SK-N-SH (cell line): ENCODE results near the gene USH1C. TPM values are rescaled to one million over a fixed set of nuclear protein-coding genes. Genes with fewer than 3 reads are reported as not detected.

Experiments
- CTCF ChIA-PET: fragments of 300-600, 350-600 bp; formaldehyde crosslinking; extraction: SDS; loops from one replicate; lab custom pipeline; 2021; lab: Yijun Ruan, JAX
- POLR2A ChIA-PET: fragments of 350-600 bp; sonication (Branson Sonifier 250); formaldehyde crosslinking; extraction: SDS; loops from one replicate; lab custom pipeline; 2020; ENCODE audit warnings: antibody characterized with exemption, inconsistent platforms; lab: Yijun Ruan, JAX
- DNase-seq: peaks from one replicate; pipeline ENCODE4 v3.0.0; 2012
- H2AFZ ChIP-seq: fragments of 200-600 bp; sonication (generic); 2 replicates; pipeline ENCODE4 v1.8.1; 2016; ENCODE audit warnings: antibody characterized with exemption, mild to moderate bottlenecking, low read depth
- H3F3A ChIP-seq: fragments of 200-600 bp; sonication (generic); replicated peaks from 2 replicates; pipeline ENCODE3; 2016; ENCODE audit warnings: antibody characterized with exemption, mild to moderate bottlenecking; ENCODE audit not compliant: insufficient read depth
- H3K27ac ChIP-seq, 2 experiments: fragments of 200-500 bp in 1 of 2; fragments of 200-600 bp in 1 of 2; sonication (Bioruptor generic) in 1 of 2; sonication (generic), shearing (Covaris generic) in 1 of 2; 2 replicates each; pipeline versions ENCODE4 v1.5.1 to v1.6.1; 2014 to 2016; ENCODE audit warnings: low read depth in 2 of 2, inconsistent platforms in 1 of 2, low read length in 1 of 2, mild to moderate bottlenecking in 1 of 2, mixed read lengths in 1 of 2
- H3K27me3 ChIP-seq: fragments of 200-600 bp; sonication (generic), shearing (Covaris generic); 2 replicates; pipeline ENCODE4 v1.6.1; 2016; ENCODE audit warnings: mixed run types; ENCODE audit not compliant: insufficient read depth
- H3K36me3 ChIP-seq, 2 experiments: fragments of 200-500 bp in 1 of 2; fragments of 200-600 bp in 1 of 2; sonication (Bioruptor generic) in 1 of 2; sonication (generic) in 1 of 2; replicated peaks in 1 of 2; 2 replicates each; pipeline versions ENCODE3 to v1.5.1; 2014 to 2016; ENCODE audit warnings: low read length in 1 of 2, mild to moderate bottlenecking in 1 of 2; ENCODE audit not compliant: insufficient read depth in 2 of 2, control insufficient read depth in 1 of 2
- H3K4me1 ChIP-seq, 2 experiments: fragments of 200-500 bp in 1 of 2; fragments of 200-600 bp in 1 of 2; sonication (Bioruptor generic) in 1 of 2; sonication (generic), shearing (Covaris generic) in 1 of 2; 2 replicates each; pipeline versions ENCODE4 v1.5.1 to v1.6.1; 2014 to 2016; ENCODE audit warnings: low read depth in 1 of 2, low read length in 1 of 2, mixed run types in 1 of 2; ENCODE audit not compliant: insufficient read depth in 2 of 2, control insufficient read depth in 1 of 2
- H3K4me2 ChIP-seq: fragments of 200-600 bp; sonication (generic), shearing (Covaris generic); 2 replicates; pipeline ENCODE4 v1.6.1; 2017; ENCODE audit warnings: mixed run types
- H3K4me3 ChIP-seq, 2 experiments: fragments of 200-500 bp in 1 of 2; fragments of 200-600 bp in 1 of 2; sonication (Bioruptor generic) in 1 of 2; sonication (generic), shearing (Covaris generic) in 1 of 2; 2 replicates each; pipeline versions ENCODE4 v1.5.1 to v1.8.1; 2014 to 2016; ENCODE audit warnings: low read depth in 2 of 2, inconsistent platforms in 1 of 2, low read length in 1 of 2, mild to moderate bottlenecking in 1 of 2, mixed read lengths in 1 of 2, moderate library complexity in 1 of 2
- H3K79me2 ChIP-seq: fragments of 200-600 bp; sonication (generic); 2 replicates; pipeline ENCODE4 v1.8.1; 2017; ENCODE audit warnings: mild to moderate bottlenecking; ENCODE audit not compliant: insufficient read depth
- H3K9ac ChIP-seq: fragments of 200-600 bp; sonication (generic); 2 replicates; pipeline ENCODE4 v1.6.1; 2017; ENCODE audit warnings: mixed run types
- H3K9me2 ChIP-seq: fragments of 200-600 bp; sonication (generic); 2 replicates; pipeline ENCODE4 v1.6.1; 2017; ENCODE audit warnings: mixed run types
- H3K9me3 ChIP-seq: fragments of 200-600 bp; sonication (generic); 2 replicates; pipeline ENCODE4 v1.6.1; 2017; ENCODE audit warnings: mixed run types, mild to moderate bottlenecking, moderate library complexity
- H4K20me1 ChIP-seq: fragments of 200-600 bp; sonication (generic); 2 replicates; pipeline ENCODE4 v1.6.1; 2017; ENCODE audit warnings: mild to moderate bottlenecking, mixed run types; ENCODE audit not compliant: insufficient read depth
- CHD2 ChIP-seq: fragments of 150-350 bp; IDR thresholded peaks from 2 replicates; pipeline ENCODE4 v1.6.1; 2018; ENCODE audit warnings: low read length; ENCODE audit not compliant: partially characterized antibody
- EP300 ChIP-seq, 2 experiments: IDR thresholded peaks; 2 replicates each; pipeline versions ENCODE4 v1.4.0 to v1.6.1; 2012; ENCODE audit warnings: borderline replicate concordance in 1 of 2, low read depth in 1 of 2, low read length in 1 of 2
- FOSL2 ChIP-seq: IDR thresholded peaks from 2 replicates; pipeline ENCODE4 v1.4.0; 2012; ENCODE audit warnings: low read depth, mild to moderate bottlenecking, moderate library complexity, borderline replicate concordance
- FOXJ3 ChIP-seq: sonication (generic); formaldehyde crosslinking; IDR thresholded peaks from 2 replicates; pipeline ENCODE4 v1.5.1; 2020; ENCODE audit warnings: mild to moderate bottlenecking, missing genetic modification reagents
- GATA2 ChIP-seq: sonication (generic); formaldehyde crosslinking; IDR thresholded peaks from 2 replicates; pipeline ENCODE4 v1.5.0; 2020; ENCODE audit warnings: mild to moderate bottlenecking, missing genetic modification reagents
- IRF3 ChIP-seq: fragments of 150-350 bp; IDR thresholded peaks from 2 replicates; pipeline ENCODE4 v1.6.1; 2016; ENCODE audit warnings: mild to moderate bottlenecking, low read depth, low read length
- MAX ChIP-seq: IDR thresholded peaks from 2 replicates; pipeline ENCODE4 v1.4.0; 2012; ENCODE audit warnings: low read depth
- NRF1 ChIP-seq: IDR thresholded peaks from 2 replicates; pipeline ENCODE4 v1.6.1; 2012; ENCODE audit warnings: low read depth, mild to moderate bottlenecking, low read length
- PBX3 ChIP-seq: IDR thresholded peaks from 2 replicates; pipeline ENCODE4; 2012
- RAD21 ChIP-seq: IDR thresholded peaks from 2 replicates; pipeline ENCODE4 v1.6.1; 2012; ENCODE audit warnings: mild to moderate bottlenecking, low read length
- REST ChIP-seq: IDR thresholded peaks from 2 replicates; pipeline ENCODE4 v1.6.1; 2012; ENCODE audit warnings: mild to moderate bottlenecking, low read depth, low read length, moderate library complexity
- SMC3 ChIP-seq: IDR thresholded peaks from 2 replicates; pipeline ENCODE4 v1.6.1; 2012; ENCODE audit warnings: low read depth, low read length, improper control_type of control experiment
- TCF12 ChIP-seq: IDR thresholded peaks from 2 replicates; pipeline ENCODE4 v1.4.0; 2012
- TEAD4 ChIP-seq: IDR thresholded peaks from 2 replicates; pipeline ENCODE4 v1.4.0; 2012; ENCODE audit warnings: mild to moderate bottlenecking, borderline replicate concordance; ENCODE audit not compliant: insufficient read depth
- WGBS: methylation state at CpG from one replicate; pipeline ENCODE4 v1.1.6; 2017; ENCODE audit warnings: low lambda C conversion rate; 5-methylcytosine and 5-hydroxymethylcytosine counted together
- polyA plus RNA-seq, 3 experiments: library from polyadenylated mRNA; depleted of rRNA; stranded (reverse); fragments of >200 nt; gene quantifications; 2 replicates each; pipeline ENCODE4 v1.2.3, GENCODE V29; 2012
- TF ChIP-seq, protein P1 (sequence below): IDR thresholded peaks from 2 replicates; pipeline ENCODE4 v1.4.0; 2012; ENCODE audit warnings: low read depth, borderline replicate concordance

The USH1C gene
- polyA plus RNA-seq, 1 of the 3 experiments (the other 2 are of a cell fraction) = not detected

GRCh38 chr11:17514476-17514875 is 29.7 kb downstream of the USH1C start:
- Histone ChIP-seq H3K27me3 (no peaks in the 10 kb centered on the region; the same call in none of the 2 replicates), H2AFZ (no peak overlapping the region), H3K36me3 (no peaks in the 10 kb centered on the region), H4K20me1 (no peaks in the 10 kb centered on the region), H3K79me2 (no peaks in the 10 kb centered on the region), H3K4me2 (no peak overlapping the region), H3K9me3 (no peaks in the 10 kb centered on the region), H3K9ac (no peak overlapping the region), H3K4me1 (peaks cover 0 to 19% of the 10 kb centered on the region in 2 experiments; a peak in 2 of 4 replicates), H3K4me3 (no peak overlapping the region), H3K9me2 (no peaks in the 10 kb centered on the region)
- POLR2A ChIA-PET = no interaction called here
- DNase-seq = no peak
- 52% methylated on average over 4 of the region's 4 CpGs for WGBS
- CTCF ChIA-PET = interaction anchor here (0.8 to 45.6 kb wide), 5 partner anchors 7 to 161 kb away, joined by 3 to 1101 read pairs (median 499); partner anchors contain the start of gene KCNJ11
- TF ChIP-seq CHD2 = no peak
- no peak for TF ChIP-seq TEAD4
- TF ChIP-seq, protein P1, sequence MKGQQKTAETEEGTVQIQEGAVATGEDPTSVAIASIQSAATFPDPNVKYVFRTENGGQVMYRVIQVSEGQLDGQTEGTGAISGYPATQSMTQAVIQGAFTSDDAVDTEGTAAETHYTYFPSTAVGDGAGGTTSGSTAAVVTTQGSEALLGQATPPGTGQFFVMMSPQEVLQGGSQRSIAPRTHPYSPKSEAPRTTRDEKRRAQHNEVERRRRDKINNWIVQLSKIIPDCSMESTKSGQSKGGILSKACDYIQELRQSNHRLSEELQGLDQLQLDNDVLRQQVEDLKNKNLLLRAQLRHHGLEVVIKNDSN = no peak
- no peak for TF ChIP-seq PBX3
- TF ChIP-seq NRF1 = no peak
- TF ChIP-seq REST = no peak
- no peak; a peak in 1 of 4 replicates for TF ChIP-seq EP300 (IDR thresholded peaks at IDR 0.05; ENCODE audit: borderline replicate concordance in 1 of 2, low read depth in 1 of 2, low read length in 1 of 2)
- TF ChIP-seq, all 33 proteins: peak for 0
- Histone ChIP-seq H3K27ac (no peak overlapping the region), H3F3A (no peaks in the 10 kb centered on the region)

GRCh38 chr11:17513853-17514252 is 30.4 kb downstream of the USH1C start:
- no peak overlapping the region for H2AFZ ChIP-seq
- no peaks in the 10 kb centered on the region for H3K9me2 ChIP-seq
- H3K36me3 ChIP-seq = no peaks in the 10 kb centered on the region
- H3K4me3 ChIP-seq = no peak overlapping the region
- no peak for DNase-seq
- CTCF ChIA-PET = interaction anchor here (0.8 to 45.6 kb wide), 6 partner anchors 7 to 217 kb away, joined by 3 to 1101 read pairs (median 252); partner anchors contain the start of gene KCNJ11
- no peak overlapping the region for H3K4me2 ChIP-seq
- no peak overlapping the region for H3K27ac ChIP-seq
- no peaks in the 10 kb centered on the region for H4K20me1 ChIP-seq
- 14% methylated on average over 1 of the region's 1 CpG for WGBS
- POLR2A ChIA-PET = no interaction called here
- no peaks in the 10 kb centered on the region for H3K9me3 ChIP-seq
- no peaks in the 10 kb centered on the region for H3K79me2 ChIP-seq
- no peaks in the 10 kb centered on the region; the same call in none of the 2 replicates for H3K27me3 ChIP-seq
- no peaks in the 10 kb centered on the region for H3F3A ChIP-seq
- H3K4me1 ChIP-seq = peaks cover 0 to 19% of the 10 kb centered on the region in 2 experiments; a peak in 2 of 4 replicates
- TF ChIP-seq IRF3 = no peak
- TF ChIP-seq TCF12 = no peak
- TF ChIP-seq MAX = no peak
- no peak for TF ChIP-seq SMC3
- no peak for TF ChIP-seq GATA2
- no peak for TF ChIP-seq RAD21
- TF ChIP-seq FOXJ3 (CRISPR knock-in tag) = no peak
- no peak for TF ChIP-seq FOSL2
- no peak overlapping the region for H3K9ac ChIP-seq
